SK-N-SH (cell line): ENCODE results near the gene HOXA5. TPM values are rescaled to one million over a fixed set of nuclear protein-coding genes. Genes with fewer than 3 reads are reported as not detected.

Source experiments
- CTCF ChIA-PET: fragments of 300-600, 350-600 bp; formaldehyde crosslinking; extraction: SDS; loops from one replicate; lab custom pipeline; 2021; lab: Yijun Ruan, JAX
- POLR2A ChIA-PET: fragments of 350-600 bp; sonication (Branson Sonifier 250); formaldehyde crosslinking; extraction: SDS; loops from one replicate; lab custom pipeline; 2020; ENCODE audit warnings: antibody characterized with exemption, inconsistent platforms; lab: Yijun Ruan, JAX
- DNase-seq: peaks from one replicate; pipeline ENCODE4 v3.0.0; 2012
- H2AFZ ChIP-seq: fragments of 200-600 bp; sonication (generic); 2 replicates; pipeline ENCODE4 v1.8.1; 2016; ENCODE audit warnings: antibody characterized with exemption, mild to moderate bottlenecking, low read depth
- H3F3A ChIP-seq: fragments of 200-600 bp; sonication (generic); replicated peaks from 2 replicates; pipeline ENCODE3; 2016; ENCODE audit warnings: antibody characterized with exemption, mild to moderate bottlenecking; ENCODE audit not compliant: insufficient read depth
- H3K27ac ChIP-seq, 2 experiments: fragments of 200-500 bp in 1 of 2; fragments of 200-600 bp in 1 of 2; sonication (Bioruptor generic) in 1 of 2; sonication (generic), shearing (Covaris generic) in 1 of 2; 2 replicates each; pipeline versions ENCODE4 v1.5.1 to v1.6.1; 2014 to 2016; ENCODE audit warnings: low read depth in 2 of 2, inconsistent platforms in 1 of 2, low read length in 1 of 2, mild to moderate bottlenecking in 1 of 2, mixed read lengths in 1 of 2
- H3K27me3 ChIP-seq: fragments of 200-600 bp; sonication (generic), shearing (Covaris generic); 2 replicates; pipeline ENCODE4 v1.6.1; 2016; ENCODE audit warnings: mixed run types; ENCODE audit not compliant: insufficient read depth
- H3K36me3 ChIP-seq, 2 experiments: fragments of 200-500 bp in 1 of 2; fragments of 200-600 bp in 1 of 2; sonication (Bioruptor generic) in 1 of 2; sonication (generic) in 1 of 2; replicated peaks in 1 of 2; 2 replicates each; pipeline versions ENCODE3 to v1.5.1; 2014 to 2016; ENCODE audit warnings: low read length in 1 of 2, mild to moderate bottlenecking in 1 of 2; ENCODE audit not compliant: insufficient read depth in 2 of 2, control insufficient read depth in 1 of 2
- H3K4me1 ChIP-seq, 2 experiments: fragments of 200-500 bp in 1 of 2; fragments of 200-600 bp in 1 of 2; sonication (Bioruptor generic) in 1 of 2; sonication (generic), shearing (Covaris generic) in 1 of 2; 2 replicates each; pipeline versions ENCODE4 v1.5.1 to v1.6.1; 2014 to 2016; ENCODE audit warnings: low read depth in 1 of 2, low read length in 1 of 2, mixed run types in 1 of 2; ENCODE audit not compliant: insufficient read depth in 2 of 2, control insufficient read depth in 1 of 2
- H3K4me2 ChIP-seq: fragments of 200-600 bp; sonication (generic), shearing (Covaris generic); 2 replicates; pipeline ENCODE4 v1.6.1; 2017; ENCODE audit warnings: mixed run types
- H3K4me3 ChIP-seq, 2 experiments: fragments of 200-500 bp in 1 of 2; fragments of 200-600 bp in 1 of 2; sonication (Bioruptor generic) in 1 of 2; sonication (generic), shearing (Covaris generic) in 1 of 2; 2 replicates each; pipeline versions ENCODE4 v1.5.1 to v1.8.1; 2014 to 2016; ENCODE audit warnings: low read depth in 2 of 2, inconsistent platforms in 1 of 2, low read length in 1 of 2, mild to moderate bottlenecking in 1 of 2, mixed read lengths in 1 of 2, moderate library complexity in 1 of 2
- H3K79me2 ChIP-seq: fragments of 200-600 bp; sonication (generic); 2 replicates; pipeline ENCODE4 v1.8.1; 2017; ENCODE audit warnings: mild to moderate bottlenecking; ENCODE audit not compliant: insufficient read depth
- H3K9ac ChIP-seq: fragments of 200-600 bp; sonication (generic); 2 replicates; pipeline ENCODE4 v1.6.1; 2017; ENCODE audit warnings: mixed run types
- H3K9me2 ChIP-seq: fragments of 200-600 bp; sonication (generic); 2 replicates; pipeline ENCODE4 v1.6.1; 2017; ENCODE audit warnings: mixed run types
- H3K9me3 ChIP-seq: fragments of 200-600 bp; sonication (generic); 2 replicates; pipeline ENCODE4 v1.6.1; 2017; ENCODE audit warnings: mixed run types, mild to moderate bottlenecking, moderate library complexity
- H4K20me1 ChIP-seq: fragments of 200-600 bp; sonication (generic); 2 replicates; pipeline ENCODE4 v1.6.1; 2017; ENCODE audit warnings: mild to moderate bottlenecking, mixed run types; ENCODE audit not compliant: insufficient read depth
- ELF1 ChIP-seq: IDR thresholded peaks from 2 replicates; pipeline ENCODE4 v1.4.0; 2012
- EP300 ChIP-seq, 2 experiments: IDR thresholded peaks; 2 replicates each; pipeline versions ENCODE4 v1.4.0 to v1.6.1; 2012; ENCODE audit warnings: borderline replicate concordance in 1 of 2, low read depth in 1 of 2, low read length in 1 of 2
- EZH2phosphoT487 ChIP-seq: fragments of 200-600 bp; sonication (generic); IDR thresholded peaks from 2 replicates; pipeline ENCODE4 v1.6.1; 2017; ENCODE audit warnings: low read depth, mixed run types, mild to moderate bottlenecking, antibody characterized with exemption, moderate library complexity, borderline replicate concordance
- GATA2 ChIP-seq: sonication (generic); formaldehyde crosslinking; IDR thresholded peaks from 2 replicates; pipeline ENCODE4 v1.5.0; 2020; ENCODE audit warnings: mild to moderate bottlenecking, missing genetic modification reagents
- IRF3 ChIP-seq: fragments of 150-350 bp; IDR thresholded peaks from 2 replicates; pipeline ENCODE4 v1.6.1; 2016; ENCODE audit warnings: mild to moderate bottlenecking, low read depth, low read length
- JUND ChIP-seq: IDR thresholded peaks from 2 replicates; pipeline ENCODE4 v1.4.0; 2012
- MXI1 ChIP-seq: IDR thresholded peaks from 2 replicates; pipeline ENCODE4 v1.6.1; 2012; ENCODE audit warnings: mild to moderate bottlenecking, low read depth, low read length, improper control_type of control experiment
- PBX3 ChIP-seq: IDR thresholded peaks from 2 replicates; pipeline ENCODE4; 2012
- POLR2AphosphoS5 ChIP-seq: IDR thresholded peaks from 2 replicates; pipeline ENCODE4 v1.6.1; 2012; ENCODE audit warnings: low read depth, low read length
- SIN3A ChIP-seq: IDR thresholded peaks from 2 replicates; pipeline ENCODE4 v1.6.1; 2012; ENCODE audit warnings: low read depth, mild to moderate bottlenecking, low read length, moderate library complexity, borderline replicate concordance
- TAF1 ChIP-seq: IDR thresholded peaks from 2 replicates; pipeline ENCODE4 v1.6.1; 2012; ENCODE audit warnings: low read depth, mild to moderate bottlenecking, low read length, moderate library complexity, borderline replicate concordance
- USF2 ChIP-seq: fragments of 150-350 bp; IDR thresholded peaks from 2 replicates; pipeline ENCODE4 v1.6.1; 2017; ENCODE audit warnings: antibody characterized with exemption, low read length, low read depth, borderline replicate concordance
- whole genome bisulfite sequencing: methylation state at CpG from one replicate; pipeline ENCODE4 v1.1.6; 2017; ENCODE audit warnings: low lambda C conversion rate; 5-methylcytosine and 5-hydroxymethylcytosine counted together
- polyA plus RNA-seq, 3 experiments: library from polyadenylated mRNA; depleted of rRNA; stranded (reverse); fragments of >200 nt; gene quantifications; 2 replicates each; pipeline ENCODE4 v1.2.3, GENCODE V29; 2012

HOXA5 gene
- polyA plus RNA-seq, 1 of the 3 experiments (the other 2 are of a cell fraction) = not detected

- CTCF ChIA-PET = interaction anchor here (0.7 kb wide), 1 partner anchor 742 kb away, joined by 3 read pairs; no protein-coding TSS in a partner anchor
Observed at GRCh38 chr7:27111751-27112277, 31.7 kb downstream of the HOXA5 start.

More at GRCh38 chr7:27111751-27112277, 31.7 kb downstream of the HOXA5 start:
- H3K9me3 ChIP-seq = no peaks in the 10 kb centered on the region
- H3K4me1 ChIP-seq = no peaks in the 10 kb centered on the region; a peak in 1 of 4 replicates
- H3K9me2 ChIP-seq = no peaks in the 10 kb centered on the region
- H3K4me3 ChIP-seq = no peak overlapping the region
- H4K20me1 ChIP-seq = no peaks in the 10 kb centered on the region
- H2AFZ ChIP-seq = no peak overlapping the region
- DNase-seq = no peak
- POLR2A ChIA-PET = no interaction called here
- WGBS = 2% methylated on average over 4 of the region's 4 CpGs
- no peak overlapping the region for H3K27ac ChIP-seq
- TF ChIP-seq GATA2 (CRISPR knock-in tag) = no peak
- TF ChIP-seq POLR2AphosphoS5 = no peak
- no peak for TF ChIP-seq EP300 (IDR thresholded peaks at IDR 0.05; ENCODE audit: borderline replicate concordance in 1 of 2, low read depth in 1 of 2, low read length in 1 of 2)
- TF ChIP-seq SIN3A = no peak
- no peak for TF ChIP-seq TAF1
- TF ChIP-seq PBX3 = no peak
- no peak for TF ChIP-seq JUND
- TF ChIP-seq ELF1 = no peak
- TF ChIP-seq USF2 = no peak
- no peak for TF ChIP-seq IRF3
- no peak for TF ChIP-seq EZH2phosphoT487
- TF ChIP-seq MXI1 = no peak
- TF ChIP-seq, all 33 proteins: peak for 0
- Histone ChIP-seq H3F3A (peaks cover 5% of the 10 kb centered on the region), H3K9ac (no peak overlapping the region), H3K36me3 (no peaks in the 10 kb centered on the region), H3K79me2 (no peaks in the 10 kb centered on the region), H3K27me3 (peaks cover 94% of the 10 kb centered on the region), H3K4me2 (no peak overlapping the region)
